Measurements from ENCODE around the gene CEP83. TPM values are rescaled to one million over a fixed set of nuclear protein-coding genes. Genes with fewer than 3 reads are reported as not detected.
"Not testable (repeated sequence)": the region's sequence is repeated elsewhere in the genome, so short reads cannot be mapped to it uniquely, and the experiment has no call there.

CEP83 gene
- total RNA-seq, 3 donors from 2014 or later, result 24.7 to 37.8 (median 27.8) TPM

DNA sequence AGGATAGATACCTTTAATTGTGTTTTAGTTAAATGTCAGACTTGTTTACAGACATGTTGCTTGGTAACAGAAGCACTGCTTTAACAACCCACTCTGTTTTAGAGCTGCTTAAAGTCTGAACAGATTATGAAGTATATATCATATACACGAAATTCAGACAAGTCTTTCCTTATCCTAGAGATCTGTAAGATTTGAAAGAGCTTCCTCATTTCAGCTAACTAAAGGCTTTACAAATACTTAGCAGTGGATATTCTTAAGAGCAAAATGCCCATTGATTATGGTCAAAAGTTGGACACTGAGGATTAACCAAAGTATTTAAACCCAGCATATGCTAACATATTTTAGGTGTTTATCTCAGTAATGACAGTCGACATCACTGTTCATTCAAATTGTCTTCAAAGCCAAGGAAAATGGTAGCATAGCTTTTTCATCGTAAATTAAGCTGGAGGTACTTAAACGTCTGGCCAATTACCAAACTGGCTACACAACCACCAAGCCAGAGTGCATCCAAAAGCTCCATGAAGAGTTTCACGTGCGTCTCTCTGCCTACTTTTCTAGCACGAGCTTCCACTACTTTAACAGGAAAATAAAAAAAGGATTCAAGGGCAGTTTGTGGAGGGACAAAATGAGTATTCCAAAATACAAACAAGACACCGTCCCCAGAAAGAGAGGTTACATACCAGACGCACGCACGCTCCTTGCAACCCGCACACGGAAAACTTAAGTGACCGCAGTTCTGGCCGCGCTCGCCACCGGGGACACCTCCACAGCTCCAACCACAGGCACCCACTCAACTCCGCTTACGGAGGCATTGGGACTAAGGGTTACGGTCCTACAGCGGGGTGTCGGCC, 565 bp downstream of the CEP83 start:
- Mint-ChIP-seq H3K9me3 (no peaks in the 10 kb centered on the region), H3K4me1 (ENCODE audit: low read depth) (peaks cover 28% of the 10 kb centered on the region), H3K36me3 (ENCODE audit: insufficient read depth) (peaks cover 21% of the 10 kb centered on the region), H3K27me3 (ENCODE audit: low read depth) (no peaks in the 10 kb centered on the region), H3K4me3 (peak overlapping the region; percentile 95)
- DNase-seq (no peak), ATAC-seq (peak; percentile 41 to 51)

GRCh38 chr12:94457311-94457710, 2.4 kb downstream of the CEP83 start:
- Mint-ChIP-seq H3K9me3 (no peaks in the 10 kb centered on the region), H3K4me1 (ENCODE audit: low read depth) (peaks cover 35% of the 10 kb centered on the region)
- ATAC-seq, result no peak

GRCh38 chr12:94454318-94454717, 5.3 kb downstream of the CEP83 start:
- Mint-ChIP-seq H3K4me1 (ENCODE audit: low read depth) (peaks cover 46% of the 10 kb centered on the region), H3K36me3 (ENCODE audit: insufficient read depth) (peaks cover 53% of the 10 kb centered on the region)
- not testable (repeated sequence) for ATAC-seq; H3K4me3 Mint-ChIP-seq; DNase-seq; H3K9me3 Mint-ChIP-seq; H3K27me3 Mint-ChIP-seq (ENCODE audit: low read depth)

More at GRCh38 chr12:94457311-94457710, 2.4 kb downstream of the CEP83 start:
- no peak for DNase-seq
- Mint-ChIP-seq H3K4me3 (peak overlapping the region; percentile 95), H3K36me3 (ENCODE audit: insufficient read depth) (peaks cover 31% of the 10 kb centered on the region), H3K27me3 (ENCODE audit: low read depth) (no peaks in the 10 kb centered on the region)

- no peak for ATAC-seq
- Mint-ChIP-seq H3K27me3 (ENCODE audit: low read depth) (no peaks in the 10 kb centered on the region), H3K4me1 (ENCODE audit: low read depth) (peaks cover 15% of the 10 kb centered on the region), H3K4me3 (no peak overlapping the region), H3K36me3 (ENCODE audit: insufficient read depth) (peaks cover 29% of the 10 kb centered on the region), H3K9me3 (peaks cover 17% of the 10 kb centered on the region)
- no peak for DNase-seq
These were observed 14.0 kb downstream of the CEP83 start for GRCh38 chr12:94445662-94446061.

GRCh38 chr12:94437303-94437702, 22.4 kb downstream of the CEP83 start:
- Mint-ChIP-seq H3K27me3 (ENCODE audit: low read depth) (no peaks in the 10 kb centered on the region), H3K36me3 (ENCODE audit: insufficient read depth) (peaks cover 16% of the 10 kb centered on the region), H3K9me3 (peaks cover 14% of the 10 kb centered on the region), H3K4me1 (ENCODE audit: low read depth) (peaks cover 24% of the 10 kb centered on the region), H3K4me3 (no peak overlapping the region)
- no peak for ATAC-seq
- no peak for DNase-seq

DNA sequence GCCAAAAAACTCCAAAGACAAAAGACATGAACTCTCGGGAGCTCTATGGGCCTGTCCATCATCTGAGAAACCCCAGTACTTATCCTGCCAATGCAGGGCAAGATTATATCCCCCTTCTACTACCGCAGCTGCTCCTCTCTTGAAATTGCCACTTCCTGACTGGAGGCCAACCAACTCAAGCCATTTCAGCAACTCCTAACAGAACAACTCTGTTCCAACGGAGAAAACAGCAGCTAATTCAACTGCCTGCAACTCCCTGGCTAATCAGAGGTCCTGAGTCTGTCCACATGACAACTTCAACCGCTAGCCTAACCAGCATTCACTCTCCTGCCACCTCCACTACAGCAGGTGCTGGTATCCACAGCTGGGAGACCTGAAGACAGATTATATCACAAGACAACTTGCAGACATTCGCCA, 24.1 kb downstream of the CEP83 start:
- H3K36me3 Mint-ChIP-seq (ENCODE audit: insufficient read depth), result peaks cover 21% of the 10 kb centered on the region
- peaks cover 24% of the 10 kb centered on the region for H3K4me1 Mint-ChIP-seq (ENCODE audit: low read depth)
- H3K27me3 Mint-ChIP-seq (ENCODE audit: low read depth), result no peaks in the 10 kb centered on the region
- peaks cover 17% of the 10 kb centered on the region for H3K9me3 Mint-ChIP-seq
- ATAC-seq, result no peak
- DNase-seq, result no peak
- no peak overlapping the region for H3K4me3 Mint-ChIP-seq

DNA sequence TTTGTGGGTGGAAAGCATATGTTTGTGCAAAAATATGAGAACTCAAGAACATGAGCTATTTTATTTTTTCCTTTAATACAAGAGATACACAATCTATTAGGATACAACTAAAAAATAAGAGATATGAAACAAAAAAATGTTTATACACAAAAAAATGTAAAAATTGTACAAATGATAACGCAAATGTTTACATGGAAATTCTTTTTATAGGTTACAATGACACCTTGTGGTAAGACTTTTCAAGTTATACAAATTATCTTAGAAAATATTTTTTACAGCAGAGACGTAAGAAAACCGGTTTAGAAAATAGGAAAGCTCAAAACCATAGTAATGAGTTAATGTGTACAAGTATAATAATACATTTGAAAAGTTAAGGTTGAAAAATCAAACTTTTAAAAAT, 25.5 kb downstream of the CEP83 start:
- no peak for DNase-seq

DNA sequence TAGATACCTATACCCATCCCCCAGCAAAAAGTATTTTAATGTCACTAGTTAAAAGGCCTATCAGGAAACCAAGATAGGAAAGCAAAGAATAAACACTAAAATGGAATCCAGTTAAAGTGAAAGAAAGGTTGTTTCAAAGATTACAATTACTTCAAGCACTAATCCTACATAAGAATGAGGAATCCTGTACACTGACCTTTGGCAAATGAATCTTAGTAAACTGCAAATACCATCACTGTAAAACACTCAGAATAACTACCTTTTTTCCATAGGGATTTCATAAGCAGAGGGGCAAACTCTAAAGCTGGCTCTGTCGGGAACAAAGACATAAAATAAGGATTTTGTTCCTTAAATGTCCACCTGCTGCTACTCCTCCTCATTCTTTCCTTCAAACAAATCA, 25.9 kb downstream of the CEP83 start:
- Mint-ChIP-seq H3K36me3 (ENCODE audit: insufficient read depth) (peaks cover 22% of the 10 kb centered on the region), H3K9me3 (peaks cover 13% of the 10 kb centered on the region), H3K4me1 (ENCODE audit: low read depth) (peaks cover 19% of the 10 kb centered on the region), H3K4me3 (no peak overlapping the region), H3K27me3 (ENCODE audit: low read depth) (no peaks in the 10 kb centered on the region)
- ATAC-seq (no peak), DNase-seq (no peak)

More for the DNA sequence above, 25.5 kb downstream of the CEP83 start:
- H3K36me3 Mint-ChIP-seq (ENCODE audit: insufficient read depth), result peaks cover 22% of the 10 kb centered on the region
- H3K4me3 Mint-ChIP-seq, result no peak overlapping the region
- ATAC-seq, result no peak
- peaks cover 21% of the 10 kb centered on the region for H3K4me1 Mint-ChIP-seq (ENCODE audit: low read depth)
- peaks cover 13% of the 10 kb centered on the region for H3K9me3 Mint-ChIP-seq
- no peaks in the 10 kb centered on the region for H3K27me3 Mint-ChIP-seq (ENCODE audit: low read depth)

DNA sequence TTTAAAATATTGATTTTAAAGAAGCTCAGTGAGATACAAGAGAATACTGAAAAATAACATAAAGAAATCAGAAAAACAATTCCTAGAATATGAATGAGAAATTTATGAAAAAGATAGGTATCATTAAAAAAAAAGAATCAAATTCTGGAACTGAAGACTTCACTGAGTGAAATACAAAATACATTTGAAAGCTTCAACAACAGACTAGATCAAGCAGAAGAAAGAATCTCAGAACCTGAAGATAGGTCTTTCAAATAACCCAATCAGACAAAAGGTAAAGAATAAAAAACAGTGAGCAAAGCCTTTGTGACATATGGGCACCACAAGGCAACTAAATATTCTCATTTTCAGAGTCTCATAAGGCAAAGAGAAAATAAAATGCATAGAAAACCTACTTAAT, 29.4 kb downstream of the CEP83 start:
- no peak overlapping the region for H3K4me3 Mint-ChIP-seq
- no peaks in the 10 kb centered on the region for H3K27me3 Mint-ChIP-seq (ENCODE audit: low read depth)
- ATAC-seq (no peak), DNase-seq (no peak)
- H3K9me3 Mint-ChIP-seq, result peaks cover 13% of the 10 kb centered on the region
- peaks cover 22% of the 10 kb centered on the region for H3K4me1 Mint-ChIP-seq (ENCODE audit: low read depth)
- peaks cover 35% of the 10 kb centered on the region for H3K36me3 Mint-ChIP-seq (ENCODE audit: insufficient read depth)

DNA sequence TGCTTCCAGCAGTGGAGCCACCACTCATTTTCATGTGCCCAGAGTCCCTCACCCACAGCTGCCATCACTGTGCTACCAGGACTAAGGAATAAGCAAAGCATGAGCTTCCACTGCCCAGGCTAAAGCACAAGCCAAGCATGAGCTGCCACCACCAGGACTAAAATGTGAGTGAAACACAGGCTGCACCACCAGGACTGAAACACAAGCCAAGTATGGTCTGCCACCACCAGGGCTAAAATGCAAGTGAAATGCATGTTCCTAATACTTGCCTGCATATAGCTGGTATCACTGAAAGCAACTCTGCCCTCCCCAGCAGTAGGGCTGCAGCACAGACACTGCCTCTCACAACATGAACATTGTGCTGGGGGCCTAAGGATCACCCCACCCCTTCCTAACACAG, 30.0 kb downstream of the CEP83 start:
- peaks cover 13% of the 10 kb centered on the region for H3K9me3 Mint-ChIP-seq
- ATAC-seq (no peak), DNase-seq (no peak)
- peaks cover 20% of the 10 kb centered on the region for H3K4me1 Mint-ChIP-seq (ENCODE audit: low read depth)
- H3K36me3 Mint-ChIP-seq (ENCODE audit: insufficient read depth), result peaks cover 39% of the 10 kb centered on the region
- H3K27me3 Mint-ChIP-seq (ENCODE audit: low read depth), result no peaks in the 10 kb centered on the region
- H3K4me3 Mint-ChIP-seq, result no peak overlapping the region

DNA sequence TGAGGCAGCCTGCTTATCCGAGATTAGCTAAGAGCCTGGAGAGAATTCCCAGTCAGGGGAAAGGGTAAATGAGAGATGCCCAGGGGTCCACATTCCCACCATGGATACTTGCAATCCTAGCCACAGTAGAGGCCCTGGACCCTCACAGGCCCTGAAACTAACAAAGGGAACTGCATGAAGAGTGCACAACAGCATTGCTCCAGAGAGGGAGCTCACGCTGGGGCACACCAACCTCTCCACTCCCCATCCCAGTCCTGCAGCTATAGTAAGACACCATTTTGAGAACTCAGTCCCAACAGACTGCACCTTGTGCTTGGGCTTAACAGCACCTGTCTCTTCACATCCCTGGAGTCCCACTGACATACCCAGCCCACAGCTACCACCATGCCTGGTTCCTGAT, 30.5 kb downstream of the CEP83 start:
- Mint-ChIP-seq H3K4me3 (no peak overlapping the region), H3K36me3 (ENCODE audit: insufficient read depth) (peaks cover 43% of the 10 kb centered on the region), H3K27me3 (ENCODE audit: low read depth) (no peaks in the 10 kb centered on the region), H3K4me1 (ENCODE audit: low read depth) (peaks cover 20% of the 10 kb centered on the region), H3K9me3 (peaks cover 13% of the 10 kb centered on the region)
- ATAC-seq (no peak), DNase-seq (no peak)

- peaks cover 22% of the 10 kb centered on the region for H3K9me3 Mint-ChIP-seq
- H3K4me1 Mint-ChIP-seq (ENCODE audit: low read depth), result peaks cover 20% of the 10 kb centered on the region
- no peak for DNase-seq
- H3K27me3 Mint-ChIP-seq (ENCODE audit: low read depth), result no peaks in the 10 kb centered on the region
- H3K4me3 Mint-ChIP-seq, result no peak overlapping the region
- peaks cover 46% of the 10 kb centered on the region for H3K36me3 Mint-ChIP-seq (ENCODE audit: insufficient read depth)
- peak; percentile 88 to 95 for ATAC-seq
These were observed 31.9 kb downstream of the CEP83 start for GRCh38 chr12:94427501-94428381.

DNA sequence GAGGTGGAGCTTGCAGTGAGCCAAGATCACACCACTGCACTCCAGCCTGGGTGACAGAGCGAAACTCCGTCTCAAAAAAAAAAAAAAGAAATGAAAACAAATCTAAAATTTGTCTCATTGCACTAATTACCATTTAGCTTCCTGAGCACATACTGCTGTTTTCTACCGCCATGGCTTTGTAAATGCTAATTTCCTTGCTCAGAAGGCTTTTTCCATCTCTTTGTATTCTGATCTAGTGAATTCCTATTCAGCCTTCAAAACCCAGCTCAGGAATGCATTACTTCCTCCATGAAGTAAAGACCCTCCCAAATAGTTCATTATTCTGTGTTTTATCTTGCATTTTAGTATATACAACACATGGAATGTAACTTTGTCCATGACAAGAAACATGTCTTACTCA, 33.6 kb downstream of the CEP83 start:
- peaks cover 50% of the 10 kb centered on the region for H3K36me3 Mint-ChIP-seq (ENCODE audit: insufficient read depth)
- peaks cover 28% of the 10 kb centered on the region for H3K9me3 Mint-ChIP-seq
- H3K27me3 Mint-ChIP-seq (ENCODE audit: low read depth), result no peaks in the 10 kb centered on the region
- H3K4me1 Mint-ChIP-seq (ENCODE audit: low read depth), result peaks cover 18% of the 10 kb centered on the region
- DNase-seq, result no peak
- ATAC-seq, result no peak
- no peak overlapping the region for H3K4me3 Mint-ChIP-seq

DNA sequence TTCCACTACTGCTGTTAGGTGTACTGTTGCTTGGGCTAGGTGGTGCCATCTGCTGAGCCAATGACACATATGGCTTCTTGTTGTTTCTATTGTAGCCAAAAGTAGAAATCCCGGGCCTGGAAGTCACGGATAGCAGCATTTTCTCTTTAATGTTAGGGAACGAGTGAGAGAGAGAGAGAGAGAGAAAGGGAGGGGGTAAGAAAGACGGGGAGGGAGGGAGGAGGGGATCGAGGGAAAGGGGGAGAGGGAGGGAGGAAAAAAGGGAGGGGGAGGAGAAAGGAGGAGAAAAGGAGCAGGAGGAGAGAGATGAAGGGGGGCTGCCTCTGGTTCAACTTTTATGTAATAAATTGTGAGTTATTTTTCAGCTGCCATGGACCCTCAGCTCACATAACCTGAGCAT, 34.8 kb downstream of the CEP83 start:
- H3K4me3 Mint-ChIP-seq; ATAC-seq; H3K27me3 Mint-ChIP-seq (ENCODE audit: low read depth); DNase-seq: not testable (repeated sequence)
- H3K36me3 Mint-ChIP-seq (ENCODE audit: insufficient read depth), result peaks cover 40% of the 10 kb centered on the region
- H3K9me3 Mint-ChIP-seq, result peaks cover 21% of the 10 kb centered on the region
- H3K4me1 Mint-ChIP-seq (ENCODE audit: low read depth), result peaks cover 15% of the 10 kb centered on the region
